Measurements from ENCODE around the gene RNF208.

DNA sequence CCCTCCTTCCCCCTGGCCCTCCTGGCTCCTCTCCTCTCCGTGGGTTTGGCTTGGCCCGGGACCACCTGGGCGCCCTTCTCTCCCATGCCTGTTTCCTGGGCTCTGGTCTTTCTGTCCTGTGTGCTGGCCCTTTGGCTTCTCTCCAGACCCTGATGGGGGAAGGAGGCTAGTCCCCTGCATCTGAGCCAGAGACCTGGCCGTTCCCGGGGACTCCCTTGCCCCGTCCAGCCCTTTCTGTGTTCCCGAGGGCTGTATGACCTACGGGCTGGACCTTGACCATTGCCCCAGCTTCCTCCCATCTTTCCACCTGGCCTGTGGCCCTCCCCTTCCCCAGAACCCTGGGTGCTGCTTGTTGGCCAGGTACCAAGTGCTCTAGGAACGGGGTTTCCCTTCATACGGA lies 41.5 kb upstream of the RNF208 start:
- TF ChIP-seq EP300 (IDR thresholded peaks at IDR 0.05): no peak
- no peak for TF ChIP-seq CTCF (IDR thresholded peaks at IDR 0.05)
- no peak for TF ChIP-seq POLR2AphosphoS5 (IDR thresholded peaks at IDR 0.05)

All from esophagus muscularis mucosa (tissue), 4 donors.